ENCODE data around the gene CCL27.
A peak's percentile ranks its signal among the peaks of the same experiment; 100 is the strongest.

CCL27 gene

DNA sequence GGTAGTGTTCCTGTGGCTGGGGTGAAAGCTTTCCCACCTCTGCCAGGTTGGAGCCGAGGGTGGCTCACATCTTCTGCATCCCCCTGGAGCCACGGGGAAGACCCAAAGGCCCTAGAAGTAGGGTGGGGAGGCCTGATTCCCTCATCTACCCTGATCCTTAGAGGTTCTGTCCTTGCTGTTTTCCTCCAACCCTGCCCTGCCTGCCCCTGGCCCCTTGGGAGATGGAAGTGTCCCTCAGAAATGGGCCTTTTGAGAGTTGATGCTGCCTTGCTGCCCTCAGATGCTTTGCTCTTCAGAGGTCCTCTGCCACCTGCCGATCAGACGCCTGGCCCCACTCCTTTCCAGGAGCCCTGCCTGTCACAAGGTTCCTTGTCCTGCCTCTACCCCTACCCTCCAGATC, 22.4 kb upstream of the CCL27 start:
- DNase-seq (ENCODE audit: low read depth in 2 of 2) = no peak

DNA sequence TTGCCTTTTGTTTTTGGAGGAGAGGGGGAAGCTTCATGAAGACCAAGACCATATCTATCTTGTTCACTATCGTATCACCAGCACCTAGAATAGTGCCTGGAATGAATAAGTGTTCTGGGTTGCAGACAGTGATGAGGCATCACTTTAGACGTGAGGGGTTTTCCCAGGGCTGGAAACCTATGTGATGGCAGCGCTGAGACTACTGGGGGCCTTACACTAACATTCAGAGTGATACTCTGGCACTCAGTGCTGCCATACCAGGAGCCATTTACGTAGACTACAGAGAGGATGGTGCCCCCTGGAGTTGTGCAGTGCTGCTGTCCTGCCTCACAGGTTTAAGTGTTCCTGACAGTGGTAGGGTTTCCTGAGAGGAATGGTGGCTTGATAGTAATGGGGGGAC, 21.7 kb upstream of the CCL27 start:
- no peak for DNase-seq (ENCODE audit: low read depth in 2 of 2)

DNA sequence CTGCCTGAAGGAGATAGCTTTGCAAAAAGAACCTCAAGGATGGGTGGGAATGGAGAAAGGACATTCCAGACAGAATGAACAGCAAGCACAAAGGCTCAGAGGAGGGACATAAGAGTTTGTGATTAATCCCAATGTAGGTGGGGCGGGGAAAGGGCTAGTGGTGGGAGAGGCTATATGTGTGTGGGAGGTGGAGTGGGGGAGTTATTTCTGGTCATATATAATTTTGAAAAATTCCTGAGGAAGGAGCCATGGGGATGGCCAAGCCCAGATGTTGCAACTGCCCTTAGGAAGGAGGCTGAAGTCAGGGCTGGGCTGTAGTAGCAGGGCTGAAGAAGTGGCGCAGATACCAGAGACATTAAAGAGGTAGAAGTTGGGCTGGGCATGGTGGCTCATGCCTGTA, 13.4 kb upstream of the CCL27 start:
- DNase-seq (ENCODE audit: low read depth in 2 of 2) = no peak

DNA sequence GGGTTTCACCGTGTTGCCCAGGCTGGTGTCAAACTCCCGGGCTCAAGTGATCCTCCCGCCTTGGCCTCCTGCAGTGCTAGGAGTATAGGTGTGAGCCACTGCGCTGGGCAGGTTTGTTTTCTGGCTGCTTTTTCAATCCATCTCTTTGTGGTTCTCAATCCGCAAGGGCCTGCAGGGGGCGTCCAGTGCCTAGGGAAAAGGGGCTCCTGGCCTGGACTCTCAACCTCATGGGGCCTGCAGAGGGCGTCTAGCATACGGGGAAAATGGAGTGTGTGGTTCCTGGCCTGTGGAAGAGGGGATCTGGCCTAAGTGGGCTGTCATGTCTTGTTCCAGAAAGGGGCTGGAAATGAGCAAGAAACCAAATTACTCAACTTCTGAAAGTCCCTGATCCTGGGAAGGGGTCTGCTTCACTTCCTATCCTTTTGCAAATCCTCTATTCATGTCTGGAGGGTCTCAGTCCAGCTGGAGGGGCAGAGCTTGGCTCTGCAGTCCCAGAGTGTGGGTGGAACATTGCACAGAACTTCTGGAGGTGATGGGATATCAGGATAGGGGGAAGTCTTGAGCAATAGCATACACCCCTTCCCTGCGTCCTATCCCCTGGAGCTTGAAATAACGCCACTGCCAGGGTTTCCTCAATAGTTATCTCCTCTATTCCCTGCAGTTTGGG, 12.7 kb upstream of the CCL27 start:
- DNase-seq (ENCODE audit: low read depth in 2 of 2) = peak in 1 of 2 donors; percentile 29

DNA sequence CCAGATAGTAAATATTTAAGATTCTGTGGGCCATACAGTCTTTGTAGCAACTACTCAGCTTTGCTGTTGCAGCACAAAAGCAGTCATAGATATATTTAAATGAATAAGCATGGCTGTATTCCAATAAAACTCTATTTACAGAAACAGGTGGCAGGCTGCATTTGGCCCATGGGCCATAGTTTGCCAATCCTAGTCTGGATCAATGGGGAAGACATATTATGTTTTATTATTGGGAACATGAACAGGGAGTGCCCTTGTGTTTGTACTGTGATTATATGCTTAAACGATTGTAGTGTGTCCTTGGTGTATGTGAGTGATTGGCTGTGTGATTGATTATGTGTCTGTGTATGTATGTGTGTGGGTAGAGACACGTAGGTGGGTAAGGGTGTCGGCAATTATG, 12.0 kb upstream of the CCL27 start:
- DNase-seq (ENCODE audit: low read depth in 2 of 2) = no peak

DNA sequence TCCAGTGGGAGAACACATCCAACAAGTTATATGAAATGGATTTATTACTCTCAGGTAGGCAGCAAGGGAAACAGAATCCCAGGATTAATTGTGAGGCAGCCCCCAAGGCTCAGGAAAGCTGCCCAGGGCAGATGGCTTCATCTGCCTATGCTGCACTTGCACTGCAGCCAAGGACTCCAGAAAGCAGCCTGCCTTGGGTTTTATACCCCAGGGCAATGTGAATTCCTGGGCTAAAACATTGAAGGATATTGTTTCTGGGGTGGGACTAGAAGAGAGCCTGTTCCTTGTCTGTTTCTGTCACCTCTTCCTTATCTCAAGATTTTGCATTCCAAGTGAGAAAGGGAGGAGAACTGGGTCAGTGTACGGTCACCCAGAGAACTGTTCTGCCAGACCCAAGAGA, 8.8 kb upstream of the CCL27 start:
- no peak for DNase-seq (ENCODE audit: low read depth in 2 of 2)

DNA sequence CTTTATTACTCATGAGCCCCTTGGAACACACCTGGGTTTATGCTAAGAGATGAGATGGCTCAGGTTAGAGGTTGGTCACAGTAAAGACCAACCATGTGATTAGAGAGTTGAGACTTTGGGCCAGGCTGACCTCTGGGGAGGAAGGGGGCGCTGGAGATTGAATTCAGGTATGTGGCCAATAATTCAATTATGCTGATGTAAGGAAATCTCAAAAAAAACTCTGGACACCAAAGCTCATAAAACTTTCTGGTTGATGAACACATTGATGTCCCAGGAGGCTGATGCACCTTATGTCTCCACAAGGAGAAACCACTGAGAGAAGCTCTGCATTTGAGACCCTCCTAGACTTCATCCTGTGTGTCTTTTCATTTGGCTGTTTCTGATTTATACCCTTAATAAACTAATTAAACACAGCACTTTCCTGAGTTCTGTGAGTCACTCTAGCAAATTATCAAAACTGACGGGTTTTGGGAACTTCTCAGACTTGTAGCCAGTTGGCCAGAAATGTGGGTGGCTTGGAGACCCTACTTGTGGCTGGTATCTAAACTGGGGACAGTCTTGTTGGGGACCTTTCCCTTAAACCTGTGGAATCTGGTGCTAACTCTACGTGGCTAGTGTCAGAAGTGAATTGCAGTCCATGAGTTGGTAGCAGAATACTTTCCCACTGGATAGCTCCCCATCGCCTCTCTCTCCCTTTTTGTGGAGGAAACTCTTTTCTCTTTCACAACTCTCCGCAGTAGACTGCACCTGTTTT, 7.5 kb upstream of the CCL27 start:
- DNase-seq (ENCODE audit: low read depth in 2 of 2) = no peak

DNA sequence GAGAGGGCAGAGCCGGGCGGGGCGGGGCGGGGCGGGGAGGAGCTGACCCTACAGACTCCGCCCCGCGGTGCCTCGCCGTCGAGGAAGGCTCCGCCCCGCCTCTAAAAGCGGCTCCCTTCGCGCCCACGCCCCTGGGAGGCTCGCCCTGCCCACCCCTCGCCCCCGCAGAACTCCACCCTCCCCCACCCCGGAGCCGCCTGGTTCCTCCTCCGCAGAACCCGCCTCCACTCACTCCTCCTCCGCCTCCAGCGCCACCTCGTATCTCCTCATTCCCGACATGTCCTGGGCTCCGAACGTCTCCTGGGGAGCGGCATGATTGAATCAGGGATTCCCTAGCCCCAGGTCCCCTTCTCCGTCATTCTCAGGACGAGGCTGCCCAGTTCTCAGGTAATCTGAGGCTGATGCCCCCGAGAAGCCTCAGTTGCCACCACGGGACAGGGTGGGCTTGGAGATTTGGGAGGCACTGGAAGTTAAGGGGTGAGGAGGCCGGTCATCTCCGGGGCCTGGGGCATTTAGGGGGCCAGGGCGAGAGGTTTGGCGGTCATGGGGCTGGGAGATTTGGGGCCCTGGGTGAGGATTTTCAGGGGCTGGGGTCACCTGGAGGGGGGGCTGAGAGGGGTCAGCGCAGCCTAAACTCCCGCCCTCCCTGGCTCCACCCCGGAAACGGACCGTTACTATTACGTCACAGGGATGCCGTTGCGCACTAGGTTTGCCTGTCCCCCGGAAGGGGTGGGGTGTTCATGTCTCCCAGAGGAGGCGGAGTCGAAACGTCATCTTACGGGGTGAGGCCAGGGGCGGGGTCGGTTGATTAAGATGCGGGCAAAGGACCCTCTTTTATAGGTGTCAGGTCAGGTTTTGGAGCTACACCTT, 3.2 kb upstream of the CCL27 start:
- peak; percentile 68 to 79 for DNase-seq (ENCODE audit: low read depth in 2 of 2)

DNA sequence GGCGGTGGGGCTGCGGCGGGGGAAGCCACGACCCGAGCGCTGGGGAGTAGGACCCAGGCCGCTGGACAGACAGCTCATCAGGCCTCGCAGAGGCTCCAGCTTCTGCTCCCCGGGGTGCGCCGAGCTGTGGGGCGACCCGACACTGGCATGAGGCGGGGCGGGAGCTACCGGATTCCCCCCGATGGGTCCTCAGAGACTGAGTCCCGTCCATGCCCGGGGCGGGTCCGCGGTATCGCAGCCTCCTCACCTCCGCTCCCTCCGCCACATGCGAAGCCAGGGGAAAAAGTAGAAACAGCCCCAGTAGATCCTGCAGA, 2.6 kb upstream of the CCL27 start:
- no peak for DNase-seq (ENCODE audit: low read depth in 2 of 2)

DNA sequence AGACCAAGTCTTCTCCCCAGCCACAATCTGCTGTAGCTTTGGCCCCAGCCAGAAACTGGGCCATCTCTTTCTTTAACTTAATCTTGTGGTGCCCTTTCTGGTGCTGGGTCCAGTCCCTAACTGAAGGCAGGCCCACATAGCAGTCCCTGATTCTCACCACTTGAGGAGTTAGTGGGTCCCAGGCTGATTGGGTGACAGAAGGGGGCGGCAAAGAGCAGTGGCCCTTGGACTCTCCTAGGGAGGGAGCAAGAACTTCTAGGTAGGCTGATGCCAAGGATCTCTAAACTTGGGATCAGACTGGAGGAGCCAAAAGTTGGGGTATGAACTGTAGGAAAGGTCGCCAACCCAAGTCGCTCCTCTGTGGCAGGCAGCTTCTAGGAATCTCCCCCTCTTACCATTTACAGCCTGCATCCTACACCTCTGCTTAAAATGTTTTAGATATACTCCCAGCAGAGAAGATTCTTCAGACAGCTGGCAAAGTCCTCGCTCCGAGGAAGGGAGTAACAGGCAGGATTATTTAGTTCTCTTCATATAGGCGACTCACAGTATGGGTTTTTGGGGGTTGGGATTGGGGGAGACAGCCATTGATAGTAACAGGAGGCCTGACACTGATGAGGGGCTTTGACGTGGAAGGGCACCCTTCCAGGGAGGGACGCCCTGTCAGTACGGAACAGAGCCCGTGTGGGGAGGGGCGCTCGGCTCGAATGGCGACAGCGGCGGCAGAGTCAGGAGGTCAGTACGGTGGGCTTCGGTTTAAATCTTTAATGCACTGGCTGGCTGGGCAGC, 2.0 kb upstream of the CCL27 start:
- peak; percentile 24 to 57 for DNase-seq (ENCODE audit: low read depth in 2 of 2)

DNA sequence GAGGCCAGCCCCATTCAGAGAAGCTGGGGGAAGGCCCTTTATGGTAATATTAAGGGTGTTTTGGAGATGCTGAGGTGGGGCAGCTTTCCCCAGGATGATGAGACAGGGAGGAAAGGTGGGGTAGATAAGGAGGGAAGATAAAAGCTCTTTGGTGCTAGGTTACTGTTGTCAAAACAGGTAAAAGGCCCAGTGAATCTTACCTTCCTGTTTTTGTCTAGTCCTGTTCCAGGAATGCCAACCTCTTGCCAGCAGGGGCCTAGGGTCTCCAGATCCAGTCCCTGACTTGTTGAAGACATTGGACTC, 797 bp upstream of the CCL27 start:
- DNase-seq (ENCODE audit: low read depth in 2 of 2) = no peak

DNA sequence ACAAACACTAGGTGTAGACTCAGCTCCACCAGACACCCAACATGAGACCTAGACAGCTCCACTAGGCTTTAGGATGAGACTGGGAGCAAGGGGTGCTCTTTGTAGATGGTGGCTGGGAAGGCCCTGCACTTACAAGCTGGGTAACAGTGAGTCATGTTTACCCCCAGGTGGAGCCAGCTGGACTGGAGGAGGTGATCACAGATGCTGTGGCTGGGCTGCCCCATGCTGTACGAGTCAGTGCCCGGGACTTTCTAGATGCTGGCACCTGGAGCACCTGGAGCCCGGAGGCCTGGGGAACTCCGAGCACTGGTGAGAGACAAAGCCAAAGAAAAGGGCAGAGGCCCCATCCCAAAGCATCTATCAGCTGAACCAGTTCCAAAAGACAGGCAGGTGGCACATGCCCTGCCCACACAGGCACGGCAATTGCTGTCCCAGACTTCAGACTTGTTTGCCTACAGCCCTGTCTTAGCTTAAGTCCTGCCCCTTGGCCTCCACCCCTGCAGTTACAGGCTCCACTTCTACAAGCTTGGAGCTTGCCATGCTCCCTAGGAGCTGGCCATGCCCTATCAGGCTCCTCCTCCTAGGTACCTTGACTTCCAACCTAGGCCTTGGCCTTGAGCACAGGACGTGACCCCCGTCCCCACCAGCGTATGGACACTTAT, 2.7 kb downstream of the CCL27 start:
- DNase-seq (ENCODE audit: low read depth in 2 of 2) = no peak

DNA sequence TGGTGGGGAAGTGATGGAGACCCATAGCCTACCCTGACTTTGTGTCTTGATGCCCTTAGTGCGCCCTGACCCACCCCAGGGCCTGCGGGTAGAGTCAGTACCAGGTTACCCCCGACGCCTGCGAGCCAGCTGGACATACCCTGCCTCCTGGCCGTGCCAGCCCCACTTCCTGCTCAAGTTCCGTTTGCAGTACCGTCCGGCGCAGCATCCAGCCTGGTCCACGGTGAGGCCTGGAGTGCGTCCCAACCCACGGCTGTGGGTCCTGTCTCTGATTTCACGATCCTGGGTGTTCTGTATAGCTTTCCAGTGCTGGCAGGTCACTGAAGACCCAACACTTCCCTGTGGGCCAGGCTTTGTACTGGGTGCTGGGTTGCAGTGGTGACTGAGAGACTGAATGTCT, 4.0 kb downstream of the CCL27 start:
- DNase-seq (ENCODE audit: low read depth in 2 of 2) = no peak

DNA sequence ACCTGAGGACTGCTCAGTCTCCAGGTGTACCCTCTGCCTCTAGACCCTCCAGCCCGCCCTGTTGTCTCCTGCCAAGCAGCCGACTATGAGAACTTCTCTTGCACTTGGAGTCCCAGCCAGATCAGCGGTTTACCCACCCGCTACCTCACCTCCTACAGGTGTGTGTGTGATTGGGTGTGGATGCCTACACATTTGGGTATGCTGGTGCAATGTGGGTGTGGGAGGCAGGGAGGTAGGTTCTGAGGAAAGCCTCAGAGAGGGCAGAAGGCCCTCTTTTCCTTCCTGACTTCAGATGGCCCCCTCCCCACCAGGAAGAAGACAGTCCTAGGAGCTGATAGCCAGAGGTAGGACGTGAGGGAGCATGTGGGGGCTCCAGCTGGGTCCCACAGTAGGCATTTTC, 5.5 kb downstream of the CCL27 start:
- DNase-seq (ENCODE audit: low read depth in 2 of 2) = no peak

DNA sequence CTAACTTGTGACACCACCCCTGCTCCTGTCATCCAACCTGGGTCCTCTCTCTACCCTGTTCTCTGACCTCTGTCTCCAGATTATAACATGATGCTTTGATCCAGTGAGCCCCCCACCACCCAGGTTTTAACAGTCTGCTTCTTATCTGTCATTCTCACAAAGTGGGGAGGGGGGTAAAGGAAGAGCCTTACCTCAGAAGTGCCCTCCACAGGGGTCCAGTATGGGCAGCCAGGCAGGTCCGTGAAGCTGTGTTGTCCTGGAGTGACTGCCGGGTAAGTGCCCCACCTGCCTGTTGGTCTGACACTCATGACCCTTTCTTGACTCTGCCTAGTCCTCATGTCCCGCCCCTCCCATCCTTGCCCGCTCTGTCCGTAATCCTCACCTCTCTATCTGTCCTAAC, 7.1 kb downstream of the CCL27 start:
- no peak for DNase-seq (ENCODE audit: low read depth in 2 of 2)

DNA sequence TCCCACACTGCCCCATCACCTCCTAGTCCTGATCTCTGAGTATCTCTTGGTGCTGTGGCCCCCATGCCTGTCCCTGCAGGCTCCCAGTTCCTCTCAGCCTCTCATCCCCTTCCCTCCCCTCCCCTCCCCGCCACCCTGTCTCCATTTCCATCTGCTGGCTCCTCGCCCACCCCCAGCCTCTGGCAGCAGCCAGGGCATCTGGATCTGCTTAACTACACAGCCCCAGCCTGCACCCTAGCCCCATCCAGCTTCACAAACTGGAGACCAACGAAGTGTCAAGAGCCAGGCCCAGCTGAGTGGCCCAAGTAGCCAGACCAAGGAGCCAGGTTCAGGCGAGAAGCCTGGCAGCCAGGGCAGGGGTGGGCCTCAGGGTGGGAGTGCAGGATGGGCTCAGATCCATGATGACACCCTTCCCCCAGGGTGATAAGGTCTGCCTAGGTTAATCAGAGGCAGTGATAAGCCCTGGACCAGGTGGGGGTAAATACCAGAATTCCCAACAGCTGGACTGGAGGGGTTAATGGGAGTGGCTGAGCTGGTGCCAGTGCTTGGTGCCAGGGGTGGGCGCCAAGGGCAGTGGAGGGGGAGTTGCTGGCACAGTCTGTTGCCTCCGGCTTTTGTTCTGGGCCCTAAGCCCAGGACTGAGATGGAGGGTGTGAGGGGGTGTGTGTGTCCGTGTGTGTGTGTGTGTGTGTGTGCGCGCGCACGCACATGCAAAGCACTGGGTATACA, 8.0 kb downstream of the CCL27 start:
- no peak for DNase-seq (ENCODE audit: low read depth in 2 of 2)

DNA sequence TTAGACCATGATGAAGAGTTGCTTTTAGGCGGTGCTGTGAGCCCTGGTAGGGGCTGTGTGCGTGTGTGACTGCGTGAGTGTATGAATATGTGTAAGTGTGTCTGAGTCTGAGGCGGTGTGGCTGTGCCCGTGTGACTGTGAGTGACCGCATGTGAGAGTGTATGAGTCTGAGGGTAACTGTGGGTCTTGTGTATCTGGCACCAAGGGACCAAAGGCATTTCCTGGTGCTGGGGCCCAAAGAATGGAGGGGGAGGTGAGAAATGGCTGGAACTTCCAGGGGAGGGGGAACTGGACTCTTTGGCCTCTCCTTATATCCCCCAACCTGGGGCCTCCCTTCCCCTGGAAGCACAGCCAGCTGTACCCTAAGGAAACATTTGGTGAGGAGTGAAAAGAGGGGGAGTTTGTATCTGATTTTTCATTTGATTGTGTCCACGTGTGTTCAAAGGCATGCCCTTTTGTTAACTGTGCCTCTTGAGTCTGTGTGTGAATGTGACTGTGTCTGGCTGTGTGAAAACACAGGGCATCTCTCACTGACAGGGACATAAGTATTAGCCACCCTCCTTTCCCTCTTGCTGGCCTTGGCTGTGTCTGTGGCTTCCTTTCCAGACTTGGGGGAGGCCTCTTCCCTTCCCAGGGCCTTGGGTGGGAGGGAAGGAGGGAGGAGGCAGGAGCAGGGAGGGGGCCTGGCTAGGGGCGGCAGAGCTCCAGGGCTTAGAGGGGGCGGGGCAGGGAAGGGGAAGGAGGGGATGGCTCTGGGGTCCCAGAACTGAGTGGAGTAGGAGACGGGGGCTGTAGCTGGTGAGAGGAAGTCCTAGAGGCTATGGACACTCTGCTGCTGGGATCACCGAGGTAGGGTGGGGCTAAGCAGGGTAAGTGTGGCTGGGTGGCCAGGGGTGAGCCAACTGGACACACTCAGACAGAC, 9.0 kb downstream of the CCL27 start:
- no peak for DNase-seq (ENCODE audit: low read depth in 2 of 2)

DNA sequence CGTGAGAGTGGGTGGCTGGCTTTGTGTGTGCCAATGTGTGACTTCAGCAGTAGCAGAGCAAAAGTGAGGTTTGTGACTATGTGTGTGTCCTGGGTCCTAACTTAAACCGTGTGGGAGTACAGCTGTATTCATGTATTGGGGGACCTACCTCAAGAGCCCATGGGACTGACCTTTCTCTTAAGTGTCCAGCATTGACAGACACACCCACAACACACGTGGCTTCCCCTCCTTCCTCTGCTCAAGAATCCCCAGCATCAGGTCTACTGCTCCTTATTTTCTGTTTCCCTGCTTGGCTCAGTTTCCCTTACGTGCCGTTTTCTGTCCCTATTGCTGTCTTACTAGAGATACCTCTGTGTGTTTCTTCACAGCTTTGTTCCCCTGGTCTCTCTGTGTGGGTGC, 9.9 kb downstream of the CCL27 start:
- DNase-seq (ENCODE audit: low read depth in 2 of 2) = no peak

DNA sequence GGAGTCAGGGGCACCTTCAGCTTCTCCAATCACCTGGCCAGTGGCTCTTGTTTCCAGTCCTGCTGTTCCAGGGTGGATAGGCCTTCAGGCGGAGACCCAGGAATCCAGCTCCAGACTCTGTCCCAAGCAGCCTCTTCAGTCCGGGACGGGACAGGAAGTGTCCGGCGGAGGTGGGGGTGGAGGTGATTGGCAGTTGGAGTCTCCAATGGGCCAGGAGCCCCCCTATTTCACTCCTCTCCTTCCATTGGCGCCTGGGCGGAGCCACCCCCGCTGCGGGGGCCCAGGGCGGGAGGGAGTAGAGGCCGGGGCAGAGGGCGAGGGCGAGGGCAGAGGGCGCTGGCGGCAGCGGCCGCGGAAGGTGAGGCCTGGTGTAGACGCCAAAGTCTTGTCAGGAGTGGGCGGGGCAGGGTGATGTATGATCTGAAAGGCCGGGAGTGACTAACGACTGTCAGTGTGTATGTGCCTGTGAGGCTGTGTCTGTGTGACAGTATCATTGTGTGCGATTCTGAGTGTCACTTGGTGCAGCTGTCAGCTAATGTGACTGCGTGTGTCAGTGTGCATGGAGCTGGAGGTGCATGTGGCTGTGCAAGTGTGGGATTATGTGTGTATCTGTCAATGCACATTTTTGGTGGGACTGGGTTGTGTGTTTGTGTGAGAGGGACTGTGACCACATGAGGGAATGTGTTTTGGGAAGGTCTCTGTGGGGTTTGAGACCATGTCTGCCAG, 10.4 kb downstream of the CCL27 start, which contains the start of gene IL11RA:
Gene IL11RA, plus strand, starts transcription at position 310 of the 726 bp plus-strand sequence. CDS start 3,033 bp downstream, outside the sequence.
- DNase-seq (ENCODE audit: low read depth in 2 of 2) = no peak

All from stimulated activated CD8-positive, alpha-beta memory T cell treated with anti-CD3 and anti-CD28 coated beads, Interleukin-7, amount 100 ng/mL, for 1 hour (primary cell).